DMS79 treated with DMSO at 0.1 percent for 48 hours (cell line): ENCODE measurements around the gene LONRF2.

Experiments
- DNase-seq: peaks from one replicate; lab custom pipeline; 2025; lab: John Stamatoyannopoulos, UW

The LONRF2 gene

DNA sequence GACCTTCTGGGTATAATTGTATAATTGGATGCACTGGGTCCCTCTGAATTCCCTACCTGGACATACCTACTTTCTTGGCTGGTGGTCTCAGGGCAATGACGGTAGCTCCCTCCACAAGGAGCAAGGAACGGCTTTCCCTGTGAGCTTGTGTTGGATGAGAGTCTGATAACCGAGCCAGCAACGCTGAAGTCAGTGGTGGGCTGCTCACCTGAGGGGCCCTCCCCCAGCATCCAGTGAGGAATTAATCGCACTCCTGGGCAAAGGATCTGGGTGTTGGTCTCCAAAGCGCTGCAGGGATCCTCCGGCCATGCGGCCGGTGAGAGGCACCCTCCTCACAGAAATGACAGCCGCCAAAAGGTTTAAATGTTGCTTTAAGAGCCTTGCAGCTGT is 47.1 kb downstream of the LONRF2 start:
- DNase-seq: no peak

DNA sequence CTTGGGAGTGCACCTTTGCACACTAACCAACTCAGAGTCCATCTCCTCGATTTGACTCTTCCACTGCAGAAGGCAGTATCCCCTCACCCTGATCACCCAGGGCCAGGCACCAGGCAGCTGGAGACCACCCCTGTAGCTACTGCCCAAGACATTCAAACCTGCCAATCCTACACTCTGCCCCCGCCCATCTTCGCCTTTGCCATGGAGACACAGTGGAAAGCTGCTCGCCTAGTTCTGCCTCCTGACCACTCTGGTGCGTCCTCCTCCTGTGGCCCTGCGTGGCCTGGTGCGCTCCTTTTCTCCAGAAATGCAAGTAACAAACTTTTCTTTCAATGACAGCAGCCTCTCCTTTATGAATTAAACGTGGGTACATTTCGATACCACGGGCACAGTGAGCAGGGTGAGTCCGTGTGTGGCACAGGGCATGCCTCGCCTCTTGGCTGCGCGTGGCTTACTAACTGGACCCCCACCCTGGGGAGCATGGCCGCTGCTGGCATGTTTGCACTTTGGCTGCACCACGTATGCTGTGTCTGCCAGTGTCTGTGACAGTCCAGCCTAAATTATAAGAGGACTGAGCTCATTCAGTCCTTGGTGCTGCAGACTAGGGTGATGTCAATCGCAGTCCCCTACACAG is 47.6 kb downstream of the LONRF2 start:
- no peak for DNase-seq

GRCh38 chr2:100274076-100274475 is 48.2 kb downstream of the LONRF2 start:
- peak; percentile 44 for DNase-seq

- DNase-seq: no peak
Measured at GRCh38 chr2:100273387-100273786, 48.9 kb downstream of the LONRF2 start.

- DNase-seq: no peak
Measured at GRCh38 chr2:100272841-100273329, 49.4 kb downstream of the LONRF2 start.

DNA sequence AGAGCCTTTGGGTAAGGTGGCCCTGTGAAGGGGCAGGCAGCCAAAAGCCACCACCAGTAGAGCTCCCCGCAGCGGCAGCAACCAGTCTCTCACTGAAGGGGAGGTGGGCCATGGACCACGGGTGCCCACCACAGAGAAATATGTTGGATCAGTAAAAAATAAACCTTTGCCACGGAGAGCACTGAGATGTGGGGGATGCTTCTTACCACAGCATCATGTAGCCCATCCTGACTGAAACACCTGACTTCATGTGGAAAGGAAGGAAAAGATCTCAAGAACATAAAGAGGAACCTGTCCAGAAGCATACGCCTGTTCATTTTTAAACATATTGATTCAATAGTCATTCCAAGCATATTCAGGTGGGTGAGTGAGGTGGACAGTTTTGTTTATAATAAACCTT is 51.1 kb downstream of the LONRF2 start:
- DNase-seq: no peak

GRCh38 chr2:100270381-100271146 is 51.7 kb downstream of the LONRF2 start:
- no peak for DNase-seq

DNA sequence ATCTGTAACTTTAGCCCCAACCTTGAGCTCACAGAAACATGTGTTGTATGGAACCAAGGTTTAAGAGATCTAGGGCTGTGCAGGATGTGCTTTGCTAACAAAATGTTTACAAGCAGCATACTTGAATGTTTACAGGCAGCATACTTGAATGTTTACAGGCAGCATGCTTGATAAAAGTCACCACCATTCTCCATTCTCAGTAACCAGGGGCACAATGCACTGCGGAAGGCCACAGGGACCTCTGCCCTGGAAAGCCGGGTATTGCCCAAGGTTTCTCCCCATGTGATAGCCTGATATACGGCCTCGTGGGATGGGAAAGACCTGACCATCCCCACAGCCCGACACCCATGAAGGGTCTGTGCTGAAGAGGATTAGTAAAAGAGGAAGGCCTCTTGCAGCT is 52.4 kb downstream of the LONRF2 start:
- DNase-seq: no peak

- DNase-seq: no peak
Measured at GRCh38 chr2:100268986-100269385, 53.3 kb downstream of the LONRF2 start.

DNA sequence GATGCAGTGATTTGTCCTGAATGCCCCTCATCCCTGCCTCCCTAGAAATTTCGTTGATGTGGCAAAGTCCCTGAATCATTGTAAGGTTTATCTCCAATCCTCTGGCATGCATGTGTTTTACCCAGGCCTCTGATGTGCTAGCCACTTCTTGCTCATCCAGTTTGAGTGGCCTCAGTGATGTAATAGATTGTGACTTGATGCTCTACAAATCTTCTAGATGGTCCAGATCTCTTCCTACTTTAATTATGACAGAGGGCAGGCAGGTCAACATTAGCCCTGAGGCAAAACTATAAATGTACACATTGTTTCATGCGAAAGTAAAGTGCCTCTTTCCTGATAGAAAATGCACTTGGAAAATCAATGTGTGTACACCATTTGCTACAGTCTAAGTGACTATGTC is 54.5 kb downstream of the LONRF2 start:
- DNase-seq: no peak

GRCh38 chr2:100266126-100266525 is 56.2 kb downstream of the LONRF2 start:
- DNase-seq: no peak

GRCh38 chr2:100265226-100265625 is 57.1 kb downstream of the LONRF2 start:
- DNase-seq: no peak

- no peak for DNase-seq
Measured at GRCh38 chr2:100264651-100265050, 57.6 kb downstream of the LONRF2 start.

DNA sequence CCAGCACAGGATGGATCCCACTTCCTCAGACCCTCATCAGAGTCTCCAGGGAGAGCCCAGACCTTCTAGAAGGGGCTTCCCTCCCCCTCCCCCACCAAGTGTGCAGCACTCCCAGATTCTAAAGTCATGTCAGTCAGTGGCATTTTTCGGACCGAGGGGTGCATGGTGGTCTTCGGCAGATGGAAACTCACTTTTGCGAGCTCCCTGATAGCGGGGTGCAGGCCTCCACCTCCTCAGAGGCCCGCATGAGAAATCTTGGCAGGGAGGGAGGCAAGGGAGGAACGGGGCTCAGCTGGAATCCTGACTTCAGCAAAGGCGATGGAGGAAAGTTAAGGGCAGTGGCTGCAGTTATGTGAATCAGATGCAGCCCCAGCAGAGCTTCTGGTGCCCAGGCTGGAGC is 58.2 kb downstream of the LONRF2 start:
- no peak for DNase-seq

DNA sequence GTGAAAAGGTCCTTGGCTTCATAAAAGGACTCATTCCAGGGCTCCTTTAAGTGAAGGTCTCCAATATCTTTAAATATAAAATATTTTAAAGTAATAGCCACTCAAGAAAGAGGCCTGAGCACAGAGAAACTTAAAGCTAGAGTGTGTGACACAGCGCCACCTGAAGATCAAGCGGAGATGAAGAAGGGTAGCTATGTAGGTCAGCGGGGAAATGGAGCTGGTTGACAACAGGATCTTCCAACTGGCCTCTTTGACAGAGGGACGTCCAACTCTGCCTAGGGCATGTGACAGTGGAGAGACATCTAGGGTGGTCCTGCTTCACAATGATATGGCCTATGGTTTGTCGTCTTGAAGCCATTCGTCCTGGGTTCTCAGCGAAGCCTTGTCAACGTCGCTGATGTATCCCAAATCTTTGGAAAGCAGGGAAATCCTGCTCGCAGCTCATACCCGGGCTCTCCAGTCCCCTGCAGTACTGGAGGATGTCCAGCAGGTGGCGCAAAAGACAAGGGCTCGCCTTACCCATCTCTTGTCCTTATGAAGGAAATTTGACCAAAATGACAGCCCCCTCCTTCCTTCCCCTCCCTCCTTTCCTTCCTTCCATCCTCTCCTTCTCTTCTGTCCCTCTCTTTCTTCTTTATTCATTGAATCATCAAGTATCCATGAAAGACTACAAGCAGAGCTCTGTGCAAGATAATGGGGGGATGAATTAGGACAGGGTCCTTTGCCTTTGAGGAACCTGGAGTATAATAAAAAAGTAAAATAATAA is 59.6 kb downstream of the LONRF2 start:
- DNase-seq: peak; percentile 51

DNA sequence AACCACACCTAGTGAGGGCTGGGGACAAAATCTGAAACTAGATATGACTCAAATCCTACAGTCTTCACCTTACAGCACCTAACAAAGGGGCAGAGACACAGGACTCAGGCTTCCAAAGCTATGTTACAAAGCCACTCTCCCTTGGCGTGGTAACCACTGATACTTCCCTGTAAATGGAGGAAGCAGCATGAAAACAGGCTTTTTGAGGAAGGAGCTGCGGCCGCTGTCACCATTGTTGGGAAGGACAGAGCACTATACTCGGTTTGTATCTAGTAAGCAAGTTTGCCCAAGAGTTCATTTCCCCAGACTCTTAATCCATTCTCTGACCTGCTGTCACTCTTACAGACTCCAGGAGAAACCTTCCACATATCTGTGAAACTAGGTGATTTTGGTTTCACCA is 60.3 kb downstream of the LONRF2 start:
- no peak for DNase-seq

- DNase-seq: peak; percentile 31
Measured at GRCh38 chr2:100260712-100261620, 61.3 kb downstream of the LONRF2 start.

GRCh38 chr2:100259106-100259505 is 63.2 kb downstream of the LONRF2 start:
- no peak for DNase-seq

DNA sequence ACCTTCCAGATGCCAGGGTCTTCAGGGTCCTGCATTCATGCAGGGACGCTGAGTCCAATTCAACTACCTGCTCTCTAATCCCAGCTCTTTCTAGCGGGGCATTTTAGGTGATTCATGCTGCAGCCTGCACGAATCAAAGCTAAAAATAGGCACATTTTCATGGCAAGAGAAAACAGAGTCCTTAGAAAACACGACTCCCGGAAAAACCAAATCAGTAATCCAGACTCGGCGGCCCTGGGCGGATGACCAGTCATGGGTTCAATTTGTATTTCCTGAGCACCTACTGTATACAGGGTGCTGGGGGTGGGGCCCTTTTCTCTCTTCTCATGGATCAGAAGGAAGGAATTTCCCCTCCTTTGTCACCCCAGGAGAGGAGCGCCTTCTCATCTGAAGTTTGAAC is 64.4 kb downstream of the LONRF2 start:
- no peak for DNase-seq

DNA sequence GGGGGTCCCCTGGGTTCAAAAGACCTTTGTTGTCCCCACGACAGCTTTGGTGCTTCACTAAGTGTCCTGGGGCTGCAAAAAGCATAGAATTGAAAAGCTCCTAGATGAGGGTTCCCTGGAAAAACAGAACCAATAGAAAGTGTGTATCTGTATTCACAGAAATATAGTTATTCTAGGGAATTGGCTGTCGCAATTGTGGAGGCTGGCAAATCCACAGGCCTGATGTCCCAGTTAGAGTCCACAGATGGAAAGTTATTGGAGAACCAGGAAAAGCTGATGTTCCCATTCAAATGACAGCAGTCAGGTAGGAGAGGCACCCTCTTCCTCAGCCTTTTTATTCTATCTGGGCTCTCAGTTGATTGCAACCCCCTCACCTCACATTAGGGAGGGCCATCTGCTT is 65.5 kb downstream of the LONRF2 start:
- no peak for DNase-seq

DNA sequence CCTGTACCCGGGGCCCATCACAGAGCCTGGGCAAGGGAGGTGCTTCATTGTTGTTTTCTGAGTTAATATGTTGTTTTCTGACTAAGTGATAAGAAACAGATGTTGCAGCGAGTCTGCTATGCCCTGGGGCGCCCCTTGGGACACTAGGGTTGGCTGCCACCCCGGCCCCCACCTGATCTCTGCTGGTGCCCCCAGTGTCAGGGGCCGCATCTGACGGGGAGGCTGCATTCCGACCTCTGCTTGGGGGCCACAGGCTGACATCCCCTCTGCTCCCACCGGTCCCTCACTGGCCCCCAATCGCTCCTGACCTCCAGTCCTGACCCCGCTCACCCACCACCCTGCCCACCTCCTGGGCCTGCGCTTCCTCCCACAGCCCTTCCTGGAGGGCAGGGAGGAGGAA is 65.9 kb downstream of the LONRF2 start:
- DNase-seq: no peak

DNA sequence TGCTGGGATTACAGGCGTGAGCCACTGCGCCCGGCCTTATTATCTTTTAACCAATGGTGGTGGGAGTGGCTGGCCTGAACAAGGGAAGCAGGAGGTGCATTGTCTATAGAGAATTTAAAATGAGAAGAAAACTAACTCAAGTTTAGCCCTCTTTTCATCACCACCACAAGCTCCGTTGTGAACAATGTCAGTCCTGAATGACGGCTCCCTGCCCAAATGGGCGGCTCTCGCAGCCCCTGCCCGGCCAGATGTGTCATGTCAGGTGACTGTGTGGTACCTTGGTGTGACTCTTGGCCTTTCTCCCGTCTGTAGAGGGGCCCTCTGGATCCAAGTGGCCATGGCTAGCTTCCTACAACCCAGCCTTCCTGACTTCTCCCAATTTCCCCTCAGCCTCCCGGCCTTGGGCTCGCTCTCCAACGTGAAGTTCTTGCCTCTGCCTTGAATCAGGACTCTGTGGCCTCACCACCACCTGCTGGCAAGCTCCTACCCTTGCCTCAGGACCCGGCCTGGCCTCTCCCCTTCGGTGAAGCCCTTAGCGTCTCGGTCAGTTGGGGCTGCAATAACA is 67.6 kb downstream of the LONRF2 start:
- no peak for DNase-seq
